AG09309 (cell line): Measurements from ENCODE around the gene CCDC92.

Experiments used
- DNase-seq: peaks from one replicate; pipeline ENCODE4 v3.0.0-alpha.2; 2010; ENCODE audit warnings: low read depth
- H3K4me3 ChIP-seq: 2 replicates; pipeline ENCODE4 v1.5.1; 2011; ENCODE audit warnings: mild to moderate bottlenecking, low read depth, low read length, moderate library complexity; ENCODE audit not compliant: control insufficient read depth
- CTCF ChIP-seq: IDR thresholded peaks from 2 replicates; pipeline ENCODE4 v1.5.1; 2011; ENCODE audit warnings: mild to moderate bottlenecking, low read depth, low read length, inconsistent platforms; ENCODE audit not compliant: insufficient read depth, control insufficient read depth; ENCODE audit errors: missing control alignments

The CCDC92 gene

GRCh38 chr12:123942911-123943648, 29.6 kb downstream of the CCDC92 start:
- no peak overlapping the region for H3K4me3 ChIP-seq
- TF ChIP-seq CTCF: no peak
- DNase-seq: peak; percentile 20

- peak; percentile 87 for DNase-seq
- no peak for TF ChIP-seq CTCF
- no peak overlapping the region for H3K4me3 ChIP-seq
Observed at GRCh38 chr12:123942238-123942653, 30.4 kb downstream of the CCDC92 start.

- no peak for DNase-seq
- no peak overlapping the region for H3K4me3 ChIP-seq
- TF ChIP-seq CTCF: no peak
Observed at GRCh38 chr12:123941624-123942237, 30.9 kb downstream of the CCDC92 start.

GRCh38 chr12:123941000-123941399, 31.6 kb downstream of the CCDC92 start:
- TF ChIP-seq CTCF: no peak
- H3K4me3 ChIP-seq: no peak overlapping the region
- DNase-seq: no peak

- DNase-seq: no peak
- no peak overlapping the region for H3K4me3 ChIP-seq
- no peak for TF ChIP-seq CTCF
Observed at GRCh38 chr12:123940627-123940966, 32.0 kb downstream of the CCDC92 start.

- TF ChIP-seq CTCF: no peak
- H3K4me3 ChIP-seq: no peak overlapping the region
- no peak for DNase-seq
Observed at GRCh38 chr12:123939716-123940626, 32.7 kb downstream of the CCDC92 start.
